CD4-positive, alpha-beta T cell treated with Interleukin-6 at 100 ng/mL for 8 hours (primary cell): ENCODE measurements around the gene GGT5.
A peak's percentile ranks its signal among the peaks of the same experiment; 100 is the strongest.
"Not testable (repeated sequence)": the region's sequence is repeated elsewhere in the genome, so short reads cannot be mapped to it uniquely, and the experiment has no call there.

Experiments
- DNase-seq: peaks from one replicate; pipeline ENCODE4 v3.0.0-alpha.2; 2020; ENCODE audit warnings: mixed read lengths, low spot score

GGT5 gene

DNA sequence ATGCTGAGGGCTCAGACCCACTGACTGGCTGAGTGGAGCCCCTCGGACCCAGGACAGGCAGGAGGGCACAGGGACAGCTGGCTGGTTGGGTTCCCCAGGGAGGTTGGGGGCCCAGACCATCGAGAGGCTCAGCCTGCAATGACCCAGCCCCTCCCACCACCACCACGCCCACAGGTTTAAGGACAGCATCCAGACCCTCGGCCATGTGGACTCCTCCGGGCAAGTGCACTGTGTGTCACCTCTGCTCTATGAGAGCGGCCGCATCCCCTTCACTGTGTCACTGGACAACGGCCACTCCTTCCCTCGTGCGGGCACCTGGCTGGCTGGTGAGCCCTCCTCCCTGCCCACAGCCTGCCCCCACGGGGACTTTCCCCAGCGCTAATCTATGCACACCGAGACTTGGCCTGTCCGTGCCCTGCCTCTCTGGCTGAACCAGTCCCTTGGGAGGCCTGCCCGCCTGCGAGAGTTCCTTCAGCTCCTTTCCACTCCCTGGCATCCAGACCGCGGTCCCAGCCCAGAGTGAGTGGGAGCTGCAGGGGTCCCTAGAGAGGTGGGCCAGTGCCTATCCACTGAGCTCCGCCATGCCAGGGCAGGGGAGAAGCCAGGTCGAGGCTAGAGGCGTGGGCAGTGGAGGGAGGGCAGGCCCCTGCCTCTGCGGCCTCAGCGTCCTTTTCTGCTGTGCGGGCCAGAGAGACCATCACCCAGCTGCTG, 61.4 kb downstream of the GGT5 start:
- DNase-seq, result no peak

DNA sequence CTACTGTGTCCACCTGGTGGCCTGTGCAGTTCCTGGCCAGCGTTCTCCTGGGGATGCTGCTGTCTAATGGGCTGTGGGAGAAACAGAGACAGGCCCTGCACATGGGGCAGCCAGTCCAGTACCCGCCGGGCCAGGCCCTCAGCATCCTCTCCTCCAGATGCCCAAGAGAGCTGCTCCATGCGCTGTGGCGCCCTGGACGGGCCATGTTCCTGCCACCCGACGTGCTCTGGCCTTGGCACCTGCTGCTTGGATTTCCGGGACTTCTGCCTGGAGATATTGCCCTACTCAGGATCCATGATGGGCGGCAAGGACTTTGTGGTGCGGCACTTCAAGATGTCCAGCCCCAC, 62.0 kb downstream of the GGT5 start:
- not testable (repeated sequence) for DNase-seq

DNA sequence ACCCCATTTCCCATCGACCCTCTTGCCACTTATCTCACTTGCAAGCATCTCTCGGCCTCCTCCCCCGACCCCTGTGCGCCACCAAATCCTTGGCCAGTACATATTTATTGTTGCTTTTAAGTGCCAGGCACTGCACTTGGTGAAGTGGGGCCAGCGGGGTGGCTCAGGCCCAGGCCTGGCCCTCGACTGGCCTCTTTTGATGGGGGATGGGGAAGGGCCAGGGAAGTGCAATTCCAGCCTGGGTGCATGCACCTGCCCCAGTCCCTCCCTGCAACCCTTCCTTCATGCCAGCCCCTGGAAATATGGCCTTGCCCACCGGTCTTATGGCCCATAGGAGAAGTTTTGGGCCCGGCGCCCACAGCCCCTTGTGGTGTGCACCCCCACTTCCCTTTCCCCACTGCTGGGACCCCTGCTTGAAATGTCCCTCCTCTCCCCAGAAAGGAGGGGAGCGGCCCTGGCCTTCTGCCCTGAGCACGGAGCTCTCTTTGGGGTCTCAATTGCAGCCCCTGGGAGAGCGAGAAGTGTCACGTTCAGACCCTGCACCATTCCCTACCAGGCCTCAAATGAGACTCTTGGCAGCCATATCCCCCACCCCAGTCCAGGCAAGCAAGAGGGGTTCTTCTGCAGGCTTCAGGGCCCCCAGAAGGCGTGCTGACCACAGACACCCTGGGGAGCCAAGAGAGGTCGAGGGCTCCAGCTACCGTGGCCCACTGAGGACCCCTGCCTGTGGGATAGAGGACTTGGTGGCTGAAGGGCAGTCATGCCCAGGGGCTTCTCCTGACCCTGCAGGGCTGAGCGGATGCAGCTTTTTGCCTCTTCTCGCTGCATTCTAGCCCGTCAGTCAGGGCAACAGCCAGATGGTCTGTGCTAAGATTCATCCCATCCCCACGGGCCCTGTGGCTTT, 62.6 kb downstream of the GGT5 start:
- no peak for DNase-seq

DNA sequence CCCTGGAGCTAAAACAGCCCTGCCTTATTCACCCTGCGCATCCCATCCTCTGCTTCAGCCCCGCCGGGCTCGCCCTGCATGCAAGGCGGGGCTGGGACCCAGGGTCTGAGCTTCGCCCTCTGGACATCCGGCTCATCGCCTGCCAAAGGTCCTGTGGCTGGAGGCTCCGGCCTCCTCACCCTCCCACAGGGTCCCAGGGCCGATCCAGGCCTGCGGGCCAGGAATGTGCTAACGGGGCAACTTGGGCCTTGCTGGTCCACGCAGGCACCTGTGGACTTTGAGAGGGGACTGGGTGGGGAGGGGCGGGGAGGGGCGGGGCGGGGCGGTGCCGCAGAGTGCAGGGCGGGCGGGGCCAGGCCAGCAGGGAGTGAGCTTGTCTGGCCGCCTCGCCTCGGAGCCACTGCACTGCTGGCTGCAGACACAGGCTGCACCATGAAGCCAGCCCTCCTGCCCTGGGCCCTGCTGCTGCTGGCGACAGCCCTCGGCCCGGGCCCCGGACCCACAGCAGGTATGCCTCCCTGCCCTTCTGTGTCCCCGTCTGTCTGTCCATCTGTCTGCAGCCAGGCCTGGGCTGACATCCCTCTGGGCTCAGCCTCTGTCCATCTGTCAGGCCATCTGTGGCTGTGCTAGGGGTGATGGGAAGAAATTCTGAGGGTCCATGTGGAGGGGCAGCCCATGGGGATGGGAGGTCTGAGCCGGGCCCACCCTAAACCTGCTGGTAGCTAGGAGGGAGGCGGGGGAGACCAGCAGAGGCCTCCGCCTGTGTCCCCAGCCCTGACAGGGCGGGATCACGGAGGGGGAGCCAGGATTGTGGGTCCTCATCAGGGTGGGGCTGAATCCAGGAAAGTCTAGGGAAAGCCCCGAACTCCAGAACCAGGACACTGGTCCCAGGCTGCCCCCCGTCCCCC, 63.5 kb downstream of the GGT5 start, which contains the start of gene SUSD2:
Gene SUSD2, plus strand, starts transcription at position 400 of the 908 bp plus-strand sequence. Its CDS starts 33 bp downstream, at position 433.
- no peak for DNase-seq

DNA sequence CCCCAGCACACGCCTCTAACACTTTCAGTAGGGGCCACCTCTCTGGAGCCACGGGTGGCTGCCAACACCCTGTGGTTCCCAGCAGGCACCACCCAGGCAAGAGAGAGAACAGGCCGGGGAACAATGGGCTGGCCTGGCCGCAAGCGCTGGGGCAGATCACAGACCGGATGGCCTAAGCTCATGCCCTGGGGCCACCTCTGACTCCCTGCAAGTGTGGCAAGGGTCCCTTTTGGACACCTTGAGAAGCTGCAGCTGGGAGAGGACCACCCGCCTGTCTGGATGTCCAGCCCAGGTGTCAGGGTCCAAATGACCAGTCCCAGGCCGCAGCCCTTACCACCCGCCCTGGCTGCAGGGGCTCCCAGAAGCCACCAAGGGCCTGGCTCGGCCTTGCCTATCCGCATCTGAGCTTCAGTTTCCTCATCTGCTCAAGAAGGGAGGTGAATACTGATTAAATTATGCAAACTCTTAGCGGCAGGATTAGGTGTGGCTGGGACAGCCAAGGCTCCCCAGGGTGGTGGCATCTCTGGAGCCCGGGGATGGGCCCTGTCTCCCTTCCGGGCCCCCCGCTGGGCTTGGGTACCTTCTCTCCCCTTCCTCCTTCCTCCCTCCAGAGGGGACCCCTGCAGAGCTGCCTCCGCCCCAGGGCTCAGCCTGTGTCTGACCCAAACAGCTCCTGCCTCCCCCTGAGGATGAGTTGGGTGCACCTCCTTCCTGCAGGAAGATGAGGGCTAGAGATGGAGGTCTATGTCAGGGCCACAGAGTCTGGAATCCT, 64.4 kb downstream of the GGT5 start:
- DNase-seq, result no peak

DNA sequence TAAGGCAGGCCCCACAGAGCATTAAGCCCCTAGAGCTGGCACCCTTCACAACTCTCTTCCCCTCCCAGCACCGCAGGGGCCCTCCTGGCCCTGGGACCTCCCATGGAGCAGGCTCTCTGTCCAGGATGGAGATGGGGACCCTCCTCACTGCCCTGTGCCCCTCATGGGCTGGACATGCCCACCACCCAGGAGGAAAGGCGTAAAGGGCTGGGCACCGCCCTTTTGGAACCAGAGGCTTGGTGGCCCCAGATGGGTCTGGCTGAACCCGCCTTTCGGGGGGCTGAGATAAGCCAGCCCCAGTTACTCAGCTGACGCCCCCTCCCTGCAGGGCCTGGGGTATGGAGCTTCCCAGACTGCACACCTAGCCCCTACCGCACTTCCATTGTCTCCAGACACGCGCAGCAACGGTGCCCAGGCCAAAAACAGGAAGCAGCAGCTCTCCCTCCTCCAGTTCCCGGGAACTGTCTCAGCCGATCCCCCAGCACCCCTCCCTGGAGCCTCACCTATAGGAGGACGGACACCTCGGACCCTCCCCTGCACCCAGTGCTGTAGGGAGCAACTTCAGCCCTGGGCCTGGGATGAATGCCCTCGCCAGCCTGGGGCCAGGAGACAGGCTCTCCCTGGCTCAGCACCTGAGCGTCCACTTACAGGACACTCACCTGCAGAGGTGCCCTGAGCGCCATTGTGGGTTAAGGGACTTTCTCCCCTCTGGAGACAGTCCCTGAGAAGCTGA, 65.2 kb downstream of the GGT5 start:
- no peak for DNase-seq

DNA sequence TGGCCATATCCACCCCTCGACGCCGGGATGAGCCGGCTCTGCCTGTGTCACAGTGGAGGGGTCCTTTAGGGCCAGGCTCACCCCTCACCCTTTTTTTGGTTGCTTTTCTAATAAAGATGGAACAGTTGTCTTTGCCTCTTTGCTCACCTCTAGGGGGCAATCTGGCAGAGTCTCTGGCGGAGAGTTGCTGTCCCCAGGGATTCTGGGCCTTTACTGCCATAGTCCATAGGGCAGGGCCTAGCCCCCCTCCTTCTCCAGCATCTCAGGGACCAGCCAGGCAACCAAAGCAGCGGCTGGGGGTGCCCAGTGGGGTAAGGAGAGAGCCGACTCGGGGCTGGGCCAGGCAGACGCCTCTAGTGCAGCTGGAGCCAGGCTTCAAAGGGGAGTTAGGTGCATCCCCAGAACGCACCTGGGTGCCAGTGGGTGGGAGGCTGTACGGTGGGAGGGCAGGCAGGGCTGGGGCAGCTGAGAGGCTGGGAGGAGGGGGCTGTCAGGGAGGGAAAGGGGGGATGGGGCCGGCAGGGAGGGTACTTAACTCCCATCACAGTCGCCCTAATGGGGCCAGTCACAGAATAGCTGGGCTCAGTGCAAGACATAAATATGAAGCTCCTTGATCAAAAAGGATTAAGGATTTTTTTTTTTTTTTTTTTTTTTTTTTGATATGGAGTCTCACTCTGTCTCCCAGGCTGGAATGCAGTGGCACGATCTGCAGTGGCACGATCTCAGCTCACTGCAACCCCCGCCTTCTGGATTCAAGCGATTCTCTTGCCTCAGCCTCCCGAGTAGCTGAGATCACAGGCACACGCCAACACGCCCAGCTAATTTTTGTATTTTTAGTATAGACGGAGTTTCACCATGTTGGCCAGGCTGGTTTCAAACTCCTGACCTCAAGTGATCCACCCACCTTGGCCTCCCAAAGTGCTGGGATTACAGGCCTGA, 66.1 kb downstream of the GGT5 start:
- no peak for DNase-seq

DNA sequence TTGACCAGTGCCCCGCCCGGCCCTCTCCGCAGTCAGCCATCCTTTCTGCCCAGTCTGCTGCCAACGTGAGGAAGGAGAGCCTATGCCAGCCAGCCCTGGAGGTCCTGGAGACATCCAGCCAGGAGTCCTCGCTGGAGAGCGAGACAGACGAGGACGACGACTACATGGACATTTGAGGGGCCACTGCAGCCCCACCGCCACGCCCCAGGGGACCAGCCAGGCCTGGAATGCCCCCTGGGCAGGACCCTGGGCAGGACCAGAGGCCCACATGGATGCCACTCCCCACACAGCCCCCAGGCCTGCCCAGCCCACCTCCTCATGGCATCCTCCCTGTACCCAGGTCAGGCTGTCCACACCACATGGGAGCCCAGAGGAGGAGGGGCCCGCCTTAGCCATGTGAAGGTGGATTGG, 66.9 kb downstream of the GGT5 start:
- no peak for DNase-seq

DNA sequence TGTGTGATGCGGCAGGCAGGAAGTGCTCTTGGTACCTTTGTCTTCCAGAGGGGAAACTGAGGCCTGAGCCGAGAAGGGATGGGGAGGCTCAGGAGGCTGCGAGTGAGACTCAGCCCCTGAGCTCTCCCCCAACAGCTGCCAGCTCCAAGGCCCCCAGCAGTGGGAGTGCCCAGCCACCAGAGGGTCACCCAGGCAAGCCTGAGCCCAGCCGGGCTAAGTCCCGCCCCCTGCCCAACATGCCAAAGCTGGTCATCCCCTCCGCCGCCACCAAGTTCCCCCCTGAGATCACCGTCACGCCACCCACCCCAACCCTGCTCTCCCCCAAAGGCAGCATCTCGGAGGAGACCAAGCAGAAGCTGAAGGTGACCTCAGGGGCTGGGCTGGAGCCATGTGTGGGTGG, 67.4 kb downstream of the GGT5 start:
- DNase-seq, result no peak

DNA sequence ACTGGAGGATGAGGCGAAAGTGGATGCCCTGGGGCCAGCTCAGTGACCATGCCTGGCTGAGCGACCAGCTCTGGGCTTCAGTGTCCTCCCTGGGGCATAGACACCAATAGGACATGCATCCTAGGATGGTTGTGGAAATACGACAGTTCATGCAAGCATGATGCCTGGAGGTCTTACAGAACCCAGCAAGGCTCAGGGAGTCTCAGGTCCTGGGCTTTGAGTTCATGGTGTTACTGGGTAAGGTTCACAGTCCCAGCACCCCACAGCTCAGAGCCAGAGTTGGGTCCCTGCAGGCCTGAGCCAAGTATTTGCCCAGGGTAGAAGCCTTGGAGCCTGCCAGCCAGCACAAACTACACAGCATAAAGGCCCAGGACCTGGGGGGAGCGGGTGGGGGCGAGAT, 67.8 kb downstream of the GGT5 start:
- no peak for DNase-seq

DNA sequence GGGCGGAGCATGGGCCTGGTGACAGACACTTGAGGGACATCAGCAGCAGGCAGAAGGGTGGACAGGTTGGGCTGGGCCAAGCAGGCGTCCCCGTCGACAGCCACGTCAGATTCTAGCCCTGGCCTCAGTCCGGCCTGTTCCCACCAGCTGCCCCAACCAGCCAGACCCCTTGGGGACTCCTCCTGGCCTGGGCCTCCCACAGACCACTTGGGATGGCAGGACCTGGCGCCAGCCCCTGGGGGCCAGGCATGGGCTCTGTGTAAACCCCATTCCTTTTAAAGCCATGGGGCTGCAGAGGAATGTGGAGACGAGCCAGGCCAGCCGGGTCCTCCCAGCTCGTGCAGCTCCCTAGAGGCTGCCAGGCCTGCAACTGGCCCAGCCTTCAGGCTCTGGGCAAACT, 68.3 kb downstream of the GGT5 start:
- DNase-seq, result no peak

DNA sequence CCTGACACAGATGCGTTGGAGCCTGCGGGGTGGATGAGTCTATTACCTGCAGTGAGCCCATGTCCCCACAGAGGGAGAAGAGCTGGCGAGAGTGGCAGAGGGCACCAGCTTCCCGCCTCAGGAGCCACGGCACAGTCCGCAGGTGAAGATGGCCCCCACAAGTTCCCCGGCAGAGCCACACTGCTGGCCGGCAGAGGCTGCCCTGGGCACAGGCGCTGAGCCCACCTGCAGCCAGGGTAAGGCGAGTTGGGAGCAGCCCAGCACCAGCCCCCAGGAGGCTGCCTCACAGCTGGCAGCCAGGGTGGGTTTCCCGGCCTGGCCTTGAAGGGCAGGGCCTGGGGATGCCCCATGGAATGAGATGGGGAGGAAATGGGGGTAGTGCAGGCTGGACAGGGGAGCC, 68.8 kb downstream of the GGT5 start:
- DNase-seq, result no peak

DNA sequence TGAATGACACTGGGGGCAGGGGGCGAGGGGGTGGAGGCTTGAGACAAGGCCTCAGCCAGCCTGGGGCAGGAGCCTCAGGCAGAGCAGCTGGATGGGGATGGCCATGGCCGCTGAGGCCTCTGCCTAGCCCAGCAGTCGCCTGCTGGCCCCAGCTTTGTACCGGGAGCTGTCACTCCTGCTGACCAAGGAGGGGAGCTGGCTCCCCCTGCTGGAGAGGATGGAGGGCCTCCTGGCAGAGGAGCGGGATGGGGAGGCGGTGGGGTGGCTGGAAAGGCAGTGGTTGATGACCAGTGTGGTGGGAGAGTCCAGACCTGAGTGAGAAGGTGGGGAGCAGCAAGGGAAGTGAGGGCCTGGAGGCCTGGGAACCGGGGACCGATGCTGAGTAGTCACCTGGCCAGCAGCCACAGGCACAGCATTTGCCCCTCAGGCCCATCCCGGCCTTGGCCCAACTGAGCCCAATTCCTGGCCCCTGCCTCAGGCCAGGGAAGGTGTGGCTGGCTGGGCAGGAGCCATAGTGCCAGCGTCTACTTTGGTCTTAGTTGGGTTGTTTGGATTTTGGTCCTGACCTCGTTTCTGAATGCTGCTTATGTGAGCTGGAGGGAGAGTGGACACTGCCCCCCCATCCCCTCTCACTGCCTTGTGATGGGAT, 69.6 kb downstream of the GGT5 start:
- peak; percentile 62 for DNase-seq

DNA sequence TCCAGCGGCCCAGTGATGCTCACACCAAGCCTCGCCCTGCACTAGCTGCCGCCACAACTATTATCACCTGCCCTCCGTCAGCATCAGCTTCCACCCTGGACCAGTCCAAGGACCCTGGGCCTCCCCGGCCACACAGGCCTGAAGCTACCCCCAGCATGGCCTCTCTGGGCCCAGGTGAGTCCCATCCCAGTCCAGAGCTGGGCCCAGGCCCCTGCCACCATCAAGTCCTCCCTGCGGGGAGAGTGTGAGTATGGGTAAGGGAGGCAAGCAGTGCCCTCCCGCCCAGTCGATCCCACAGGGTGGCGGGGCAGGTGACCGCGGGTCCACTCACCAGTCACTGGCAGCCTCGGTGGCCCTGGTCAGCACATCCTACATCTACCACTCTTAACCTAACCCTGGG, 73.1 kb downstream of the GGT5 start:
- no peak for DNase-seq

DNA sequence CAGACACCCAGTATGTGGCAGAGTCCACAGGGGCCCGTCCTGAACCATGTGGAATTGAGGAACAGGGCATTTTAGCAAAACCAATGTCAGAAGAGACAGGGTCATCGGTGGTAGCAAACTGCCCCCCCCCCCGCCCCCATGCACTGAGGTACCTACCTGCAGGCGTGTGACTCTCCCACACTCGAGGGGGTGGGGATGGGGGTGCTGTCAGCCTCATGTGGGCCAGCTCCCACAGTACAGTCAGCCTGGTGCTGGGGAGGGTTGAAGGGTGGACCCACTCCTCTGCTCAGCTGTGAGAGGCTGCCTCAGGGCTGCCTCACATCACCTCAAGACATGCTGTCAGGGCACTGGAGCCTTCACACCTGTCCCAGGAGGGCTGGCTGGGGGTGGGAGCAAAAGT, 74.2 kb downstream of the GGT5 start:
- DNase-seq, result no peak

DNA sequence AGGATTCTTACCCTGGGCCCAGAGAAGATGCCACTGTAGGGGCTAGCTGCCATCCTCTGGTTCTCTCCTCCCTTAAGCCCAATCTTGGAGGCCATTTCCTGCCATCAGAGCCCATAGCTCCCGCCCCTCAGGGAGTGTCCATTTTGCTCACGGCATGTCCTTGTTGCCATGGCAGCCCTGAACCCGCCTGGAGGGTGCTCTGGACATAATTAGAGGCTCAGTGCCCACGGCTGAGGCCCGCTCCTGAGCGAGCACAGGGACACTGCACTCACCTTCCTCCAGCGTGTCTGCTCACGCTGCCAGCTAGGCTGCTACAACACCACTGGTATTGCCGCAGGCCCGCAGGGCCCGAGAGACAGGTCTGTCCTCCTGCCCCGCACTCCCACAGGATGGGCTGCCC, 74.7 kb downstream of the GGT5 start:
- no peak for DNase-seq
